GM18517 (cell line): ENCODE results near the gene ROMO1.
"Not testable (repeated sequence)": the region's sequence is repeated elsewhere in the genome, so short reads cannot be mapped to it uniquely, and the experiment has no call there.

Experiments used
- ATAC-seq: cut with Tn5 transposase; IDR thresholded peaks from one replicate; pipeline ENCODE4 v1.9.1; 2021; ENCODE audit warnings: mild to moderate bottlenecking, moderate library complexity; ENCODE audit not compliant: unreplicated experiment

Gene ROMO1

DNA sequence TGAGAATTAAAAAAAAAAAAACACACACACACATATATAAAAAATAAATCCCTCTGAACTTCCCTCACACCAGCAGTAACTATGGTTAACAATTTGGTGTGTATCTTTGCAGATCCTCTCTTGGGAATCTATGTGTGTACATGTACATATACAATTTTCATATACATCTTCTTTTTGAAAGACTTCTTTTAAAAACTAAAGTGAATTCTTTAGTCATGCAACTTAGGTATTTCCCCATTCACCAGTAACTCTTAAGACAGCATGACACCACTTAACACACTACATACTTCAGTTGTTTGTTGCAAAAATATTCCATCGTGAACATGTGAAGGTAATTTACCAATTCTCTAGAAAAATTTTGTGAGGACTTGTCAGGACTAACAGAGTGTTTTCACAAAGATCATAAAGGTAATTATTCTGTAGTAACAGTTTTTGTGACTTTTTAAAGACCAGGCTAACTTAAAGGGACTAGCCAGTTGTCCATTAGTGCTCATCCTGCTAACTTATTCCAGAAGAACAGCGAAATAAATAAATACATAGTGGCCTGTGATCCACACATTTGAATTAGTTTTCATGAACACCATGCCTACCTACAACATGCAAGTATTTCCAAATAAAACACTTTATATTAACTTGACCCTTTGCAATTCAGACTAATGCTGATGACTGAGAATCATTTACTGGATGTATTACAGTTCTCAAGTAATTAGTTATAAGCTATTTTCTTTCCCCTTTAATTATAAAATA is 30.8 kb downstream of the ROMO1 start:
- ATAC-seq = no peak

DNA sequence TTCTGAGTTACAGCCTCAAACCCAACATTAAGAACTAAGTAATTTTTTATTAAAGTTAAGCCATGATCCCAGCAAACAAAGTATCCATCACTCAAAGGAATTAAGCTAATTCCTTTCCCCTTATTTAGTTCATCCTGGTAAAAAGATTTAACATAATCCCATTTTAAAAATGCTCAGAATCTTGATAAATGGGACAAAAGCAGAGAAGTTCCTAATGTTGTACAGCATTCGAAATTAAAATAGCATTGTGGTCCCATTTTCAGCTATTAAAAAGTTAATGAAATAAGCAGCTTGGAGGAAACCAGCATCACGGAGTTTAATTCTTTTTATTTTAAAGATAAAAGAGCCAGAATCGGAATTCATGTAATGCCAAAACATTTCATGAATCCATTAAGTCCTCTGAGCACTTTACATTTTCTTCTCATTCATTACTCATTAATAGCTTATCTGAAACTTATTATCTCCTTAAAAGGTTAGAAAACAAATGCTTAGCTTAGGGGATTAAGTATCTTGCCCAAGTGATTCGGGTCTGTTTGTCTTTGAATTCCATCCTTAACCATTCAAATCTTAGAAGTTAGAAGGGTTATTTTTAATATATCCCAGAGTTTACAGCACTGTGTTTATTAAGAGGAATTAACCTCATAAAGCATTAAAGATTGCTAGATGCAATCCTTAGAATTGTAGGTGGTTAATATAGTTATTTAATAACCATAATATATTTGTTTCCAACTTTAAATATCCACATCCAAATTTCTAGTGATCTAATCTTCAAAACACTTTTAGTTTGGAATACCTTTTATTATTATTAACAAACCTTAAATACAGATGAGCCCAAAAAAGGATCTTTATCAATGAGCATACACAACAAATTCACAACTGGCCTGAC is 31.6 kb downstream of the ROMO1 start:
- ATAC-seq = no peak

DNA sequence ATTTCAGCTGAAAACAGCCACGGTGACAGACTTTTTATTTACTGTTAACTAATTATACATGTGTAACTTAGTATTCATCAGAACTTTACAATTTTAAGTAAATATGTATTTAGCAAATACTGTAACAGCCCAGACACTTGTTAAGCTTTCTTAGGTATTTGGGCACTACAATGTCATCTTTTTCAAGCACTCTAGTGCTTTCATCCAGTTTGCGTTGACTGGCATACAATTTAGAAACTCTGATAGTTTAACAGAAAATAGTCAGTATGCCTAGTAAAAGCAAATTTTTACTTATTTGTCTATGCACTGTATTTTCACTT is 32.2 kb downstream of the ROMO1 start:
- no peak for ATAC-seq

DNA sequence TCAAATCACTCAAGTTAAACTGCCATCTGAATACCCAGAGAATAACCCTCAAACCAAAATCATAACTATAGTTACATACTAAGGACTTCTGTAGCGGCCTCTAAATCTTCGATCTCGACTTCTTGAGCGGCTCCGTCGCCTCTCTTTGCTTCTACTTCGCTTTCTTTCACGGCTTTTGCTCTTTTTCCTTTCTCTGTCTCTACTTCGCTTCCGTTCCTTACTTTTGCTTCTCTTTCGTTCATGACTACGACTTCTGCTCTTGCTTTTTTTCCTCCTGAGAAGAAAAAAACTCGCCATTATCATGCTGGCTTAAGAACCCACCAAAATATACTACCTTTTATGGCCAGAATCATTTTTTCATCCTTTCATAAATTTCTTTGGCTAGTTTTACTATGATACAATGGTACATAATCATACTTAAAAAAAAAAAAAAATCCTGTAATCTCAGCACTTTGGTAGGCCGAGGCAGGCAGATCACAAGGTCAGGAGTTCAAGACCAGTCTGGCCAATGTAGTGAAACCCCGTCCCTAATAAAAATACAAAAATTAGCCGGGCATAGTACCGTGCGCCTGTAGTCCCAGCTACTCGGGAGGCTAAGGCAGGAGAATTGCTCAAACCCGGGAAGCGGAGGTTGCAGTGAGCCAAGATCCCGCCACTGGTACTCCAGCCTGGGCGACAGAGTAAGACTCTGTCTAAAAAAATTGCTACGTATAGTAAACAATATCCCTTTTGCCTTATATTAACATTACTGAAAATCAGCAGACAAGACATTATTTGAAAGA is 32.8 kb downstream of the ROMO1 start:
- no peak for ATAC-seq

- ATAC-seq = no peak
Observed at GRCh38 chr20:35732644-35732982, 33.4 kb downstream of the ROMO1 start.

- ATAC-seq = no peak
Observed at GRCh38 chr20:35734374-35734773, 35.2 kb downstream of the ROMO1 start.

DNA sequence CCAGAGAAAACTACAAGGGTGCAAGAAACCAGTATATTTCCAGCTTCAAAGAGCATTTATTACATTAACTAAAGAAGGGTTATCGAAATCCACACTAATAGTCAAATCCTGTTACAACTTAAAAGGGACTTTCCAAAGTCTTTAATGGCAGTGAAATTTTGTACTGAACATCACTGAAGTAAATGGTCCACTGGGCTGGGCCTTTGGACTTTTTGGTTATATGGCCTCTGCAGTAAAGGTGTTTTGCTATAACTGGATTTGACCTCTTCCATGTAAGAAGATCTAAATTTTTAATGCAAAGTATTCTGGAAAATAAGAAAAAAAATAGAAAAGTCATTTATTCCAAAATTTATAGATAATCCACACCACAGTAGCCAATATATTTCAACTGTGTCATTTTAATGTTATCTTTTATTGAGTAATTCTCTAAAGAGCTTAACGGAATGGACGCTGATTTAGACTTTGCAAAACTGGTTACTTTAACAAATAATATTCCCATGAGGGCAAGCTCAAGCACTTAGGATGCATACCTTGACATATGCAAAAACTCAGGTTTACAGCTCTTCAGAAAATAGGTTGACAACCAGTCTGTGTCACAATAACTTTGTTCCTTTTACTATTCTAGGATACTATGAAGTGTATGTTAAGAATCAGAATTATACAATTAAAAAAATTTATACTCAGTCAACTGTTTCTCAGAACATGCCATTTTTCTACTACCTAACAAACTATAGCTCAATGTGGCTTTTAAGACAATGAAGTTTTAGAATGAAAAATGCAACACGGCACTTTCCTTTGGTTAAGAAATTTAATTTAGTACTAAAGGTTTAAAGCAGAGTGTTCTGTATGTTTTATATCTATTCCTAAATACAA is 35.8 kb downstream of the ROMO1 start:
- no peak for ATAC-seq

DNA sequence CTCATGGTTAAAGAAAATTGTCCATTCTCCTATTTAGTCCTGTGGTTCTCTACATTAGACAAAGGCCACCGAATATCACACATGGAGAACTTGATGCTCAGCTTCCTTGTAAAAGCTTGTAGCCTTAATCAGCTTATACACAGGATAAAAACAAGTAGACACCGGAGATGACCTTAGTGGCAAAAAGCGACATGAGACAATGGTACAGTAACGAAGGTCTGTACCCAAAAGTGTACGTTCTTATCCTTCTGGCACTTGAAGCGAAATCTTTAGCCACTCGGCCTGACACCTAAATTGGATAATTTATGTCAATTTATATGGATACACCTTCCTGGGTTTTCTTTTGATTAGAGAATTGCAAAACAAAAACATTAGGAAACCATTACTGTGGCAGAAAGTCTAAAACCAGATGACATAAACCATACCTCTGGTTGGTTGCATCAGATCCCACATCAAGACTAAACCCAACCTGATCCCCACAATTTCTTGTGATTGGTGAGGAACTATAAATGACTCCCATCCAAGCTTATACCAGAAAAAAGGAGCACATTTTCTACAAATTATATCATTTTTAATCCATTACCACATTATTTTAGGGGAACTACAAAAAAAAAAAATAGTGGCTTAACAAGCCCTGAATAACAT is 36.7 kb downstream of the ROMO1 start:
- no peak for ATAC-seq

DNA sequence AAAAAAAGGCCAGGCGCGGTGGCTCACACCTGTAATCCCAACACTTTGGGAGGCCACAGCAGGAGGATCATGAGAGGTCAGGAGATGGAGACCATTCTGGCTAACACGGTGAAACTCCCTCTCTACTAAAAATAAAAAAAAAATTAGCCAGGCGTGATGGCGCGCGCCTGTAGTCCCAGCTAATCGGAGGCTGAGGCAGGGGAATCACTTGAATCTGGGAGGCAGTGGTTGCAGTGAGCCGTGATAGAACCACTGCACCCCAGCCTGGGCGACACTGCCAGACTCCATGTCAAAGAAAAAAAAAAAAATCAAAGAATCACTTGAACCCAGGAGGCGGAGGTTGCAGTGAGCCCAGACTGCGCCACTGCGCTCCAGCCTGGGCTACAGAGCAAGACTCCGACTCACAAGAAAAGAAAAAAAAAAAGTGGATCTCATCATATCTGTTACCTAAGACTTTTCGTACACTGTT is 38.7 kb downstream of the ROMO1 start:
- ATAC-seq = no peak

DNA sequence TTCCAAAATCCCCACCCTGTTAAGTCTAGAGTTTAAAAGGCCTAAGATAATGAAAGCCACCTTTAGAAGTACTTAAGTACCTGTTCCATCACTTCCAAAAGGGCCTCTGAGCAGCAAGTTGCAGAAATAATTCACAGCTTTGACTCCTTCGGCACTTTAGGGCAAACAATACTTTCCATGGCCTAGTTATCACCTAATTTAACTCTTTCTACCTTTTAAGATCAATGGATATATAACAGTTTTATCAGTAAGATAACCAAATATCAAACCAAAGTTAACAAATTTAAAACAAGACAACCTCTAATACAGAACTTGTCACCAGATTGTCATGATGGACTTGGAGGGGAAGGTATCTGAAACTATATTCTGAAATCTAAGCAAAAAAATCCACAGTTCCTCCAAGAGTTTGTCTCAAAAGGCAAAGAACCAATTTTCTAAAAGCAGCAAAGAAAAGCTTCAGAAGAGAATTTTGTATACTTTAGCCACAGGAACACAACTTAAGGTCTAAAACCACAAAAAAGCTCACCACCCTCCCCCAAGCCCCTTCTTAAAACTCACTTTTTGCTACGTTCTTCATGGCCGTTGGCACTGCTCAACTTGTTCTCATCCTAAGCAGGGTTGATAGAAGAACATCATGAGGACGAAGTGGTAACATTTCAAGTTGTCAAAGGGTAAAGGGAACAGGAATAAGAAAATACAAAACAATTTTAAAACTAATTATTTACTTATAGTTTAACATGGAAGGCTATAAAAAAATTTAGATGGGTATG is 39.4 kb downstream of the ROMO1 start:
- no peak for ATAC-seq

GRCh38 chr20:35739294-35740163 is 40.3 kb downstream of the ROMO1 start:
- no peak for ATAC-seq

- ATAC-seq = peak; percentile 85
Observed at GRCh38 chr20:35741892-35742740, 42.9 kb downstream of the ROMO1 start, which contains the start of gene RBM39. Gene RBM39, minus strand, starts transcription at chr20:35742260. Its CDS starts 1,386 bp downstream, at chr20:35740874.

- no peak for ATAC-seq
Observed at GRCh38 chr20:35742741-35743523, 43.7 kb downstream of the ROMO1 start.

DNA sequence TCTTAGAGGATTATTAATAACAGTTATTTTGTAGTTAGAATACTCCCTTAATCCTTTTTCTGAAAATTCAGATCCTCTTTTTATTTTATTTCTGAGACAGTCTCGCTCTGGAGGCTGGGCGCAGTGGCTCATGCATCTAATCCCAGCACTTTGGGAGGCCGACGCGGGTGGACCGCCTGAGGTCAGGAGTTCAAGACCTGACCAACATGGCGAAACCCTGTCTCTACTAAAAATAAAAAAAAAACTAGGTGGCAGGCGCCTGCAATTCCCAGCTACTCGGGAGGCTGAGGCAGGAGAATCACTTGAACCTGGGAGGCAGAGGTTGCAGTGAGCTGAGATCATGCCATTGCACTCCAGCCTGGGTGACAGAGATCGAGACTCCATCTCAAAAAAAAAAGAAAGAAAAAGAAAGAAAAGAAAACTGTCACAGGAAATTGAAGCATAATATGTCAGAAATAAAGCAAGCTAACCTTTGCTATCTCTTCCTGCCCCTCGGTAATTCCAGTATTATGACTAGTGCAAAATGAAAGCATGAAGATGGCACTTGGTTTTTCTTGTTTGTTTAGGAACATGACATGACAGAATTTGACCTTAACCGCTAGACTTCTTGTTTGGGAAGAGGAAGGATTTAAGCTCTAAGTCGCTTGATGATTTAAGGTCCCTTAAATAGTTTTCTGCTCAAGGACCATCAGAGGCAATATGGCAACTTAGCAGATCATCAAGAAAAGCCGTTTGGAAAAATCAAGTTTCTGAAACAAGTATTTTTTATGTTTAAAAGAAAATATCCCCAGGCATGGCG is 44.7 kb downstream of the ROMO1 start:
- no peak for ATAC-seq

- ATAC-seq = not testable (repeated sequence)
Observed at GRCh38 chr20:35744492-35744841, 45.3 kb downstream of the ROMO1 start.
